OCI-LY7 (cell line): ENCODE results near the gene ZSCAN23.

ENCODE experiments used
- CTCF ChIP-seq: fragments of 200-600 bp; sonication (generic); conservative IDR thresholded peaks from 2 replicates; pipeline ENCODE4 v1.5.1; 2014; ENCODE audit warnings: mild to moderate bottlenecking, antibody characterized with exemption, low read length, moderate library complexity, mixed read lengths
- EZH2phosphoT487 ChIP-seq: fragments of 200-600 bp; sonication (generic); IDR thresholded peaks from 2 replicates; pipeline ENCODE4 v1.6.1; 2018; ENCODE audit warnings: low read depth, borderline replicate concordance, mild to moderate bottlenecking, mixed run types, antibody characterized with exemption, low read length, moderate library complexity, mixed read lengths

- TF ChIP-seq CTCF (no peak), EZH2phosphoT487 (no peak)
Measured at GRCh38 chr6:28410767-28411166, 32.5 kb downstream of the ZSCAN23 start.
